Right ventricle myocardium superior (tissue), 1 donor: ENCODE measurements around the gene ID4. TPM values are rescaled to one million over a fixed set of nuclear protein-coding genes. Genes with fewer than 3 reads are reported as not detected.
A peak's percentile ranks its signal among the peaks of the same experiment; 100 is the strongest.
"Not testable (repeated sequence)": the region's sequence is repeated elsewhere in the genome, so short reads cannot be mapped to it uniquely, and the experiment has no call there.

Source experiments
- ATAC-seq: fragments of 200-7000 bp; cut with Tn5 transposase; one replicate; pipeline ENCODE4 v1.9.1; 2020; ENCODE audit warnings: mild to moderate bottlenecking; ENCODE audit not compliant: poor library complexity
- DNase-seq: peaks from one replicate; pipeline ENCODE4 v3.0.0-alpha.2; 2020
- intact Hi-C: fragments of 100-400 bp; cut with DNase I; formaldehyde crosslinking; loops from one replicate; pipeline ENCODE4 v1.11.2; 2022
- total RNA-seq: library from RNA; stranded (reverse); fragmentation: NEBNext Ultra II Directional; extraction: Animal tissue kit (Norgen Biotek cat#: 25700); gene quantifications from one replicate; pipeline ENCODE4 v1.2.1, GENCODE V29; 2021
- donor health status: DM: no; HTN: yes; CAD: no; lungs with severe emphysema.

The ID4 gene
- total RNA-seq, 1 donor from 2014 or later = 1.4 TPM

GRCh38 chr6:19851241-19852089 lies 14.3 kb downstream of the ID4 start:
- DNase-seq = no peak

GRCh38 chr6:19852090-19852457 lies 14.9 kb downstream of the ID4 start:
- DNase-seq = no peak
- no peak for ATAC-seq
- intact Hi-C loops = no loop called here

More at GRCh38 chr6:19851241-19852089, 14.3 kb downstream of the ID4 start:
- peak; percentile 93 for ATAC-seq
- intact Hi-C loops = no loop called here

- intact Hi-C loops = no loop called here
Measured at GRCh38 chr6:19852927-19853326, 15.8 kb downstream of the ID4 start.

GRCh38 chr6:19854421-19855015 lies 17.3 kb downstream of the ID4 start:
- DNase-seq, ATAC-seq, intact Hi-C loops: not testable (repeated sequence)

More at GRCh38 chr6:19852927-19853326, 15.8 kb downstream of the ID4 start:
- no peak for DNase-seq
- ATAC-seq = no peak

- intact Hi-C loops = no loop called here
- ATAC-seq (no peak), DNase-seq (no peak)
Measured at GRCh38 chr6:19855536-19855935, 18.4 kb downstream of the ID4 start.

GRCh38 chr6:19857139-19857538 lies 20.0 kb downstream of the ID4 start:
- ATAC-seq (no peak), DNase-seq (no peak)
- intact Hi-C loops = no loop called here

- no peak for ATAC-seq
- DNase-seq = no peak
- intact Hi-C loops = no loop called here
Measured at GRCh38 chr6:19857703-19858102, 20.5 kb downstream of the ID4 start.

- no peak for DNase-seq
- intact Hi-C loops = no loop called here
- no peak for ATAC-seq
Measured at GRCh38 chr6:19860235-19860877, 23.2 kb downstream of the ID4 start.

GRCh38 chr6:19864285-19864684 lies 27.1 kb downstream of the ID4 start:
- intact Hi-C loops = no loop called here
- no peak for DNase-seq
- no peak for ATAC-seq

- no peak for ATAC-seq
- DNase-seq = no peak
- intact Hi-C loops = no loop called here
Measured at GRCh38 chr6:19865178-19865577, 28.0 kb downstream of the ID4 start.

GRCh38 chr6:19866173-19866984 lies 29.2 kb downstream of the ID4 start:
- DNase-seq (no peak), ATAC-seq (no peak)
- intact Hi-C loops = no loop called here

- no peak for ATAC-seq
- intact Hi-C loops = no loop called here
- no peak for DNase-seq
Measured at GRCh38 chr6:19866985-19867627, 29.9 kb downstream of the ID4 start.

- DNase-seq = no peak
- no peak for ATAC-seq
- intact Hi-C loops = no loop called here
Measured at GRCh38 chr6:19869464-19869863, 32.3 kb downstream of the ID4 start.

- DNase-seq (no peak), ATAC-seq (no peak)
- intact Hi-C loops = no loop called here
Measured at GRCh38 chr6:19870322-19870721, 33.2 kb downstream of the ID4 start.

- DNase-seq (no peak), ATAC-seq (no peak)
- intact Hi-C loops = no loop called here
Measured at GRCh38 chr6:19873031-19873430, 35.9 kb downstream of the ID4 start.

GRCh38 chr6:19876672-19877071 lies 39.5 kb downstream of the ID4 start:
- ATAC-seq (no peak), DNase-seq (no peak)
- intact Hi-C loops = no loop called here

- ATAC-seq (no peak), DNase-seq (no peak)
- intact Hi-C loops = no loop called here
Measured at GRCh38 chr6:19879663-19880062, 42.5 kb downstream of the ID4 start.

GRCh38 chr6:19880066-19880465 lies 42.9 kb downstream of the ID4 start:
- intact Hi-C loops = no loop called here
- no peak for DNase-seq
- ATAC-seq = no peak

GRCh38 chr6:19891451-19891850 lies 54.3 kb downstream of the ID4 start:
- intact Hi-C loops = no loop called here
- ATAC-seq = no peak
- no peak for DNase-seq
